ENCODE results near the gene TMEM222. TPM values are rescaled to one million over a fixed set of nuclear protein-coding genes. Genes with fewer than 3 reads are reported as not detected.
A peak's percentile ranks its signal among the peaks of the same experiment; 100 is the strongest.

Gene TMEM222
- total RNA-seq, 2 experiments from 2014 or later, result 21.8 to 22.5 TPM

GRCh38 chr1:27356619-27357280 lies 34.8 kb downstream of the TMEM222 start:
- Mint-ChIP-seq H3K36me3 (ENCODE audit: low read depth) (peaks cover 5% of the 10 kb centered on the region), H3K27ac (peak overlapping the region; percentile 75), H3K27me3 (no peaks in the 10 kb centered on the region), H3K4me3 (peak overlapping the region; percentile 83), H3K9me3 (no peaks in the 10 kb centered on the region), H3K4me1 (ENCODE audit: low read depth) (peaks cover 47% of the 10 kb centered on the region)
- H3K27ac ChIP-seq (ENCODE audit: low read depth in 1 of 2, low read length in 2 of 2), result peak overlapping the region; percentile 22 to 31
- peak in 8 of 14 experiments; percentile 10 to 77 (median 56) for DNase-seq
- POLR2A ChIA-PET, result interaction anchor here (0.6 to 5.0 kb wide), 12 partner anchors 8 to 1290 kb away, joined by 3 to 56 read pairs (median 4); partner anchors contain the start of genes AHDC1, MAP3K6, SYTL1 and TMEM222
- peaks cover 6% of the 10 kb centered on the region for H3K36me3 ChIP-seq (ENCODE audit: insufficient read depth, low read length)
- H3K9me3 ChIP-seq (ENCODE audit: control insufficient read depth in 1 of 2, insufficient read depth in 1 of 2, low read length in 2 of 2), result no peaks in the 10 kb centered on the region
- H3K4me1 ChIP-seq (ENCODE audit: insufficient read depth, low read length), result peaks cover 61% of the 10 kb centered on the region
- TF ChIP-seq CTCF (IDR thresholded peaks at IDR 0.05), result no peak
- CTCF ChIA-PET, result interaction anchor here (0.5 to 3.4 kb wide), 17 partner anchors 8 to 895 kb away, joined by 3 to 33 read pairs (median 5); partner anchors contain the start of genes CD164L2, MAP3K6, SLC9A1 and SYTL1
- intact Hi-C loops (cut with DNase I, micrococcal nuclease), result loop anchor here (1.0 to 2.0 kb wide), 4 partner anchors 14 to 39 kb away; partner anchors contain the start of genes GPR3 (in 1 of the 2) and SYTL1 (in 1 of the 2)
- ATAC-seq (ENCODE audit: poor library complexity), result no peak
- peak overlapping the region; percentile 57 for H3K4me3 ChIP-seq (ENCODE audit: low read length)
- no peaks in the 10 kb centered on the region for H3K27me3 ChIP-seq (ENCODE audit: control insufficient read depth in 1 of 2, insufficient read depth in 2 of 2, low read length in 2 of 2)

- Mint-ChIP-seq H3K4me1 (ENCODE audit: low read depth) (peaks cover 47% of the 10 kb centered on the region), H3K27ac (peak overlapping the region; percentile 75), H3K36me3 (ENCODE audit: low read depth) (no peaks in the 10 kb centered on the region), H3K9me3 (no peaks in the 10 kb centered on the region), H3K4me3 (peak overlapping the region; percentile 83), H3K27me3 (no peaks in the 10 kb centered on the region)
- peaks cover 61% of the 10 kb centered on the region for H3K4me1 ChIP-seq (ENCODE audit: insufficient read depth, low read length)
- ATAC-seq (ENCODE audit: poor library complexity), result peak; percentile 87
- intact Hi-C loops (cut with DNase I, micrococcal nuclease), result loop anchor here (1.0 to 2.0 kb wide), 4 partner anchors 15 to 38 kb away; partner anchors contain the start of genes GPR3 (in 1 of the 2) and SYTL1 (in 1 of the 2)
- ChIA-PET CTCF (interaction anchor here (0.5 to 3.4 kb wide), 21 partner anchors 9 to 895 kb away, joined by 3 to 33 read pairs (median 5); partner anchors contain the start of genes CD164L2, MAP3K6, SLC9A1 and SYTL1), POLR2A (interaction anchor here (0.6 to 5.0 kb wide), 13 partner anchors 8 to 1289 kb away, joined by 3 to 56 read pairs (median 4); partner anchors contain the start of genes AHDC1, MAP3K6, SYTL1 and TMEM222)
- no peaks in the 10 kb centered on the region for H3K9me3 ChIP-seq (ENCODE audit: control insufficient read depth in 1 of 2, insufficient read depth in 1 of 2, low read length in 2 of 2)
- H3K36me3 ChIP-seq (ENCODE audit: insufficient read depth, low read length), result peaks cover 4% of the 10 kb centered on the region
- peak overlapping the region; percentile 57 for H3K4me3 ChIP-seq (ENCODE audit: low read length)
- TF ChIP-seq CTCF (IDR thresholded peaks at IDR 0.05), result peak; percentile 98
- H3K27ac ChIP-seq (ENCODE audit: low read depth in 1 of 2, low read length in 2 of 2), result peak overlapping the region in 1 of 2 donors; percentile 31
- peak; percentile 70 to 92 (median 80) for DNase-seq
- no peaks in the 10 kb centered on the region for H3K27me3 ChIP-seq (ENCODE audit: control insufficient read depth in 1 of 2, insufficient read depth in 2 of 2, low read length in 2 of 2)
Observed at GRCh38 chr1:27357281-27358037, 35.5 kb downstream of the TMEM222 start.
